CD4-positive, alpha-beta T cell treated with Interleukin-17A for 4 hours (primary cell): ENCODE results near the gene PLAGL2.

Experiments
- DNase-seq: peaks from one replicate; pipeline ENCODE4 v3.0.0-alpha.2; 2020; ENCODE audit warnings: mixed read lengths

The PLAGL2 gene

DNA sequence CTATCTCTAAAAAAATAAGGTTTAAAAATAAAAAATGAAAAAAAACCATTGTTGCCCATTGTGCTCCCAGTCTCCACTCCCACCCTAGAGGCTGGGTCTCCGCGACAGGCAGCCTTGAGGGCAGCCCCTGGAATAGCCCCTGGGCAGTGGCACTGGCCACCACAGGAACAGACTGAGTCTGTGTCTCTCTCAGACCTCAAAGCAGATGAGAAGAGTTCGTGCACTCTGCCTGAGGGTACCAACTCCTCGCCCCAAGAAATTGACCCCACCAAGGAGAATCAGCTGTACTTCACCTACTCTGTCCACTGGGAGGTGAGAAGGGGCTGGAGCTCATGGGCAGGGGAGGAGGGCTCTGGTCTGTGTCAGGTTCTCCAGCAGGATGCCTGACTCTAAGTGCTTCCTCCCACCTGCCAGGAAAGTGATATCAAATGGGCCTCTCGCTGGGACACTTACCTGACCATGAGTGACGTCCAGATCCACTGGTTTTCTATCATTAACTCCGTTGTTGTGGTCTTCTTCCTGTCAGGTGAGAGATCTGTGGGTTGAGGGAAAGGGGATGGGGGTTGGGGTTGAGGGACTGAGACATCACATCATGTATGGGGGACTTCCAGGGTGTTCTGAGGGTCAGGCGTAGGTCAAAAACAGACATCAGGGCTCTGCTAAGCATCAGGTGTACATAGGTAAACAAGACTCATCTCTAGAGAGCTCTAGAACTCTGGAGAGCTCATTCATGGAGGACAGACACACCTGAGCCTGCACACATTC lies 62.5 kb downstream of the PLAGL2 start:
- DNase-seq = no peak

DNA sequence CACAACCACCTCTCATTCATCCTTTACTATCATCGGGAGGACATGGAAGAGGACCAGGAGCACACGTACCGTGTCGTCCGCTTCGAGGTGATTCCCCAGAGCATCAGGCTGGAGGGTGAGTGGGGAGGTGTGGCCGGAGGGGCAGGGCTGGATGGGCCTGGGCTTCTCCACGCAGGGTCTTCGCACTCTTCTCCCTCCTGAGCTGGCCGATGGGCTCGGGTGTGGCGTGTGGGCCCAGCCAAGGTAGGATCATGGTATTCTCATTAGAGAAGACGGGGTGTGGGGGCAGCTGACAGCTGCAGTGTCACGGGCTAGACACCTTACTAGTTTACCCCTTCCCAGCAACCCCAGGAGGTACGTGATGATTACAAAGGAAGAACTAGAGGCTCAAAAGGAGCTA lies 64.6 kb downstream of the PLAGL2 start:
- DNase-seq = no peak
